ENCODE measurements around the gene IL33. TPM values are rescaled to one million over a fixed set of nuclear protein-coding genes. Genes with fewer than 3 reads are reported as not detected.

Gene IL33
- total and polyA plus RNA-seq, 2 experiments from 2014 or later, result not detected

GRCh38 chr9:6200761-6201160 is 14.8 kb upstream of the IL33 start (continued):
- TF ChIP-seq ZNF462 (CRISPR knock-in tag; IDR thresholded peaks at IDR 0.05) (no peak), EZH2 (IDR thresholded peaks at IDR 0.05; ENCODE audit: low read depth, unreplicated experiment) (no peak), NANOG (IDR thresholded peaks at IDR 0.05; ENCODE audit: borderline replicate concordance) (no peak), ZNF331 (CRISPR knock-in tag; IDR thresholded peaks at IDR 0.05; ENCODE audit: low read depth) (no peak), STAT1 (IDR thresholded peaks at IDR 0.05; ENCODE audit: unreplicated experiment) (no peak), POLR2AphosphoS5 (IDR thresholded peaks at IDR 0.05; ENCODE audit: low read depth) (no peak)

- Mint-ChIP-seq H3K27ac (no peak overlapping the region), H3K27me3 (ENCODE audit: insufficient read depth, low read depth, poor library complexity) (no peaks in the 10 kb centered on the region), H3K36me3 (ENCODE audit: low read depth) (peaks cover 16% of the 10 kb centered on the region), H3K4me1 (no peaks in the 10 kb centered on the region; the same call in 2 of the 3 replicates), H3K9me3 (peaks cover 42% of the 10 kb centered on the region), H3K4me3 (no peak overlapping the region)
- Histone ChIP-seq H3K27ac (ENCODE audit: low read depth) (no peak overlapping the region), H2AFZ (no peak overlapping the region), H3K9me2 (ENCODE audit: insufficient read depth) (no peaks in the 10 kb centered on the region), H3K36me3 (ENCODE audit: insufficient read depth) (no peaks in the 10 kb centered on the region), H3K4me2 (no peak overlapping the region), H3K79me2 (replicated peaks; ENCODE audit: insufficient read depth) (no peaks in the 10 kb centered on the region), H3K27me3 (ENCODE audit: insufficient read depth) (no peaks in the 10 kb centered on the region), H3K4me1 (ENCODE audit: insufficient read depth) (no peaks in the 10 kb centered on the region), H4K20me1 (replicated peaks; ENCODE audit: insufficient read depth) (no peaks in the 10 kb centered on the region), H3F3A (replicated peaks; ENCODE audit: low read depth) (no peaks in the 10 kb centered on the region), H3K4me3 (no peak overlapping the region)
- DNase-seq (ENCODE audit: low spot score) (no peak), ATAC-seq (no peak)
- TF ChIP-seq ZNF331 (CRISPR knock-in tag; IDR thresholded peaks at IDR 0.05; ENCODE audit: low read depth), result no peak
- TF ChIP-seq POLR2AphosphoS5 (IDR thresholded peaks at IDR 0.05; ENCODE audit: low read depth), result no peak
- no peak for TF ChIP-seq ZNF114 (CRISPR knock-in tag; IDR thresholded peaks at IDR 0.05)
- no peak for TF ChIP-seq CTCF (conservative IDR thresholded peaks at IDR 0.05; ENCODE audit: low read depth in 2 of 2)
- TF ChIP-seq ETS1 (IDR thresholded peaks at IDR 0.05), result no peak
- no peak for TF ChIP-seq REST (IDR thresholded peaks at IDR 0.05; ENCODE audit: unreplicated experiment)
- no peak for TF ChIP-seq NANOG (IDR thresholded peaks at IDR 0.05; ENCODE audit: borderline replicate concordance)
- no peak for TF ChIP-seq EZH2phosphoT487 (IDR thresholded peaks at IDR 0.05; ENCODE audit: unreplicated experiment)
- no peak for TF ChIP-seq EZH2 (IDR thresholded peaks at IDR 0.05; ENCODE audit: low read depth, unreplicated experiment)
- no peak for TF ChIP-seq CREB1 (CRISPR knock-in tag; IDR thresholded peaks at IDR 0.05; ENCODE audit: low read depth)
- TF ChIP-seq STAT1 (IDR thresholded peaks at IDR 0.05; ENCODE audit: unreplicated experiment), result no peak
These were observed 5.6 kb upstream of the IL33 start for GRCh38 chr9:6209966-6210365.

Measured in GM23338 (cell line).